Epithelial cell of proximal tubule (primary cell): Measurements from ENCODE around the gene DUSP8. TPM values are rescaled to one million over a fixed set of nuclear protein-coding genes. Genes with fewer than 3 reads are reported as not detected.

ENCODE experiments used
- DNase-seq: peaks from one replicate; pipeline ENCODE4 v3.0.0-alpha.2; 2011; ENCODE audit warnings: low read depth
- H3K4me3 ChIP-seq: 2 replicates; pipeline ENCODE4 v1.5.1; 2011; ENCODE audit warnings: low read depth, mild to moderate bottlenecking, low read length
- CTCF ChIP-seq: conservative IDR thresholded peaks from 2 replicates; pipeline ENCODE4 v1.5.1; 2012; ENCODE audit warnings: low read depth, mild to moderate bottlenecking, low read length
- total RNA-seq: library from RNA; depleted of rRNA; stranded (reverse); fragments of >200 nt; gene quantifications from 2 replicates; pipeline ENCODE4 v1.2.3, GENCODE V29; 2015

The DUSP8 gene
- total RNA-seq, 1 donor from 2014 or later, result 13.1 TPM

- H3K4me3 ChIP-seq, result no peak overlapping the region
- TF ChIP-seq CTCF, result no peak
- DNase-seq, result no peak
Measured at GRCh38 chr11:1561955-1562354, 10.1 kb downstream of the DUSP8 start.

GRCh38 chr11:1561266-1561665, 10.8 kb downstream of the DUSP8 start:
- no peak for TF ChIP-seq CTCF
- no peak overlapping the region for H3K4me3 ChIP-seq
- no peak for DNase-seq

GRCh38 chr11:1560649-1561251, 11.3 kb downstream of the DUSP8 start:
- no peak for TF ChIP-seq CTCF
- DNase-seq, result no peak
- no peak overlapping the region for H3K4me3 ChIP-seq

GRCh38 chr11:1560002-1560648, 11.9 kb downstream of the DUSP8 start:
- H3K4me3 ChIP-seq, result no peak overlapping the region
- no peak for DNase-seq
- no peak for TF ChIP-seq CTCF

- DNase-seq, result peak; percentile 51
- TF ChIP-seq CTCF, result no peak
- peak overlapping the region; percentile 28 for H3K4me3 ChIP-seq
Measured at GRCh38 chr11:1559111-1559951, 12.7 kb downstream of the DUSP8 start.

GRCh38 chr11:1558775-1559110, 13.3 kb downstream of the DUSP8 start:
- H3K4me3 ChIP-seq, result peak overlapping the region; percentile 28
- no peak for DNase-seq
- TF ChIP-seq CTCF, result no peak
